ENCODE measurements around the gene APOB.

The APOB gene

DNA sequence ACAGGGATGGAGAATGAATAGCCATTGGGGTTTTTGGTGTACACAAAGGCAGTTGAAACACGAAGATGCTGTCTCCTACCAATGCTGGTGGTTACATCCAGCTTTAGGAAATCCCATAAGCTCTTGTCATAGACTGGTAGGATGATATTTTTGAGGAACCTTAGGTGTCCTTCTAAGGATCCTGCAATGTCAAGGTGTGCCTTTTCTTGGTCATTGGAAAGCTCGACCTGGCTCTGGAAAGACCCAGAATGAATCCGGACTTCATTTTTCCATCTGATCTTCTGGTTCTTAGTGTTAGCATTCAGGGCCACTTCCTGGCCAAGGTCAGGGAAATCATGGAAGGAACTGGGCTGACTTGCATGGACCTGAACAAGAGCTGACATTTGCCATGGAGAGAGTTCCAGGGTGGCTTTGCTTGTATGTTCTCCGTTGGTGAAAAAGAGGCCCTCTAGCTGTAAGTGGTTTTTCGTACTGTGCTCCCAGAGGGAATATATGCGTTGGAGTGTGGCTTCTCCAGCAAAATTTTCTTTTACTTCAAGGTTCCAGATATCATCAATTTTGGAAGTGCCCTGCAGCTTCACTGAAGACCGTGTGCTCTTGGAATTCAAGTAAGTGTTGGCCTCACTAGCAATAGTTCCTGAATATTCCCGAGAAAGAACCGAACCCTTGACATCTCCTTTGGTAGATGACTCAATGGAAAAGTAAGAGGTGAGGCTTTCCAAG, 38.0 kb downstream of the APOB start:
- DNase-seq (ENCODE audit: low read depth, low spot score) = no peak

DNA sequence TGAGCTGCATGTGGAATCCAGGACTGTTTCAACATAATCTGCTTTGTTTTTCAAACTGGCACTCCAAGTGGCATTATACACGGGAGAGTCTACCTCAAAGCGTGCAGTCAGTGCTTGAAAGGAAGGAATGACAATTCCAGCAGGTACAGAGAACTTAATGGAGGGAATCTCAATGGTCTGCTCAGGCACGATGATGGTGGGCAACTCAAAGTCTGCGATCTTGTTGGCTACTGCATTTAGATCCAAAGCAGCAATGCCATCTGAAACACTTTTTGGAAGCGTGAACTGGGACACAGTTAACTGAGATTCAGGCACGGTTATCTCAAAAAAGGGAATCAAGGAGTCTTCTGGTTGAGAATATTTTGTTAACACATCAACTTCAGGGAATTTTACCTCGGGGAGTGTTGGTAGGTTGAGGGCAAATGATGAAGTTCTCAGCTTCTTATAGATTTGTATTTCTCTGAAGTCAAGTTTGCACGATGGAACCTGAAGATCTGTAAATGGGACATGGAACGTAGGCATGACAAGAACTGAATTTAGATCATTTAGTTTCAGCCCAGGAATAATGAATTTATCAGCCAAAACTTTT, 38.7 kb downstream of the APOB start:
- no peak for DNase-seq (ENCODE audit: low read depth, low spot score)

DNA sequence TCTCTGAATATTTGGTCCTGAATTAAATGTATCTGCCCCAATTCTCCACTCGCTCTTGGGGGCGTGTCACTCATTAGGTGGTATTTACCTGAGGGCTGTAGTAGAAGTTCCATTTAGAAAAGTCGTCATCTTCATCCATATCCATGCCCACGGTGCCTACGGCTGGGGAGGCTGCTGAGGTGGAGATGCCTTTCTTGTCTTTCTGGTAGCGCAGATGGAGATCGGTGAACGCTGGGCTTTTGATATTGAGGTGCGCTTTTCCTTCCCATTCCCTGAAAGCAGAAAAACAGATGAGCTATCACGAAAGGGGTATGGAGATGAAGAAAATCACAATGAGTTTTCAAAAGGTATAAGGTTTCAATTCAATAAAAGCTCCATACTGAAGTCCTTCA, 39.7 kb downstream of the APOB start:
- no peak for DNase-seq (ENCODE audit: low read depth, low spot score)

DNA sequence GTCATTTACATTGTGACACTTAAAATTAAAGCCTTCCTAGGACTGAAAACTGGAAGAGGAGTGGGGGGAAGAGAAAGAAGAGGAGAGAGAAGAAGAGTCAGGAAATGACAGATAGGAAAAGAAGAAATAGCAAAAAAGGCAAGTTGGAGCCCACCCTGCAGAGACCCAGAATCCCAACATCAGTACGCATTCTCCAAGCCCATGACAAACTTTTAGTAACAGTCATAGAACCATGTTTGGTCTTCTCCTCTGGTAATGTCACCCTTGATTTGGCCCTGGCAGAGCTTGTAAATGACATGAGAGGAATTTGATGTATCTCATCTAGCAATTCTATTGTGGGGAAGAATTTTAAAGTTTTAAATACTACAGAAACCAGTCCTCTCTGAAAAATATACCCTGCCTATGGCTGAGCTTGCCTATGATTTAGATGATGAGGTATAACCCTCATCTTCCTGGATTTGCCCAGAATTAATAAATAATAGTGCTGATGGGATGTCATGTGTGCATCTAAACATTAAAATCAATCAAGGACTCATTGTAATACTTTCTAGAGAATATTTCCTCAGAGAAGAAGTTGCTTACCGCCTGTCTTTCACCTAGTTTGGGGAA, 40.2 kb downstream of the APOB start:
- no peak for DNase-seq (ENCODE audit: low read depth, low spot score)

- no peak for DNase-seq (ENCODE audit: low read depth, low spot score)
Measured at GRCh38 chr2:21002814-21003192, 41.1 kb downstream of the APOB start.

GRCh38 chr2:21001988-21002813, 41.7 kb downstream of the APOB start:
- no peak for DNase-seq (ENCODE audit: low read depth, low spot score)

DNA sequence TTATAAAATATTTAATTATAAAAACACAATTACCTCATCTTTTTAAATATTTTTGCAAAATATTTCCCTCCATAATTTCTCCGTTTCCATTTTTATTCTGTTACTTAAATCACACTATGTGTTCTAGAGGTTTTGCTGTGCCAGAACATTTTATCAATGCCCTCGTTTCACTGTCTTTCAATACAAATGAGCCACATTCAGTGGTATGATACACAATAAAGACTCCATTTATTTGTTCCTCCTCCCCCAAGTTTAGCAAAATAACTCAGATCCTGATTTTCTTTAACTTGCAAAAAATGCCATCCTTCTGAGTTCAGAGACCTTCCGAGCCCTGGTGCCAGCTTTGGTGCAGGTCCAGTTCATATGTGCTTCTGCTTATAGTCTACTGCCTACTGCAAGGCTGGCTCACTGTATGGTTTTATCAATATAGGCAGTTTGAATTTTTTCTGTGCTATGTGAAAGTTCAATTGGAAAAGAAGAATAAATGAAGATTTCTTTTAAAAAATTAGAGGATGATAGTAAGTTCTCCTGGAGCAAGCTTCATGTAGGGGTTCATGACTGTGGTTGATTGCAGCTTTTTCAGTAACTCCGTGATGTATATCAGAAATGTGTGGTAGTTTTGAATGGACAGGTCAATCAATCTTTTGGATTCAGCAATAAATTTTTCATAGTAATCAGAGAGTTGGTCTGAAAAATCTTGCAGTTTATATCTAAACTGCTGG, 42.5 kb downstream of the APOB start:
- DNase-seq (ENCODE audit: low read depth, low spot score) = no peak

DNA sequence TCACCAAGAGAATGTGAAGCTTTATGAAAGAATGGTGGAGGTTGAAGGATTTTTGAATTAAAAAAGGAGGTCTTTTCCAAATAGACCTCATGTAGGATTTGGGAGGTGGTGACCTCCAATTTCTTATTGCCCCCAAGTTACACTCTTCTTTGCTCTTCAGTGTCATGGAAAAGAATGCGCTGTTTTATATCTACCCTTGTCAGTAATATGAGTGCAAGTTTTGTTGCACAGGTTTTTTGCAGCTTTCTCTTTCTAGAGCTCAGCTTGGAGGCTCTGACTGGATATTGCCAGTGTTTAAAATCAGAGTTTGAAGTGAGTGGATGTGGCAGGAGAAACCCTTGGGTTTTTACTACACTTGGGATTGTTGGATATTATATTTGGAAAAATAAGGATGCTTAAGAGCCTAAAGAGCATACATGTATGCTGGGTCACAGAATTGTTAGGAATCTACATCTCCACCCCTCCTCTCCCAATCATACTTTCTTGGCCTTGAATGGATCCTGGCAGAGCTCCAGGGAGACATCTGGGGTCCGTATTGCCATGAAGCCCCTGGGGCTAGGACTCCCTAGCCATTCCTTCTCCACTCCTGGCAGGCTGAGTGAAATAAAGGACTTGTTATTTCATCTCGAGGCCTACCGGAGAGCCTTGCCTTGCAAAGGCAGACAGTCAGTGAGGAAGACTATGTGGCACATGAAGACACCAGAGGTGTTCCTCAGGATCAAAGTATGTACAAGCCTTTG, 43.8 kb downstream of the APOB start:
- no peak for DNase-seq (ENCODE audit: low read depth, low spot score)

GRCh38 chr2:20998972-20999905, 44.6 kb downstream of the APOB start:
- DNase-seq (ENCODE audit: low read depth, low spot score) = no peak

GRCh38 chr2:20997953-20998722, 45.7 kb downstream of the APOB start:
- DNase-seq (ENCODE audit: low read depth, low spot score) = no peak

- no peak for DNase-seq (ENCODE audit: low read depth, low spot score)
Measured at GRCh38 chr2:20994130-20994529, 49.7 kb downstream of the APOB start.

- no peak for DNase-seq (ENCODE audit: low read depth, low spot score)
Measured at GRCh38 chr2:20992201-20992711, 51.6 kb downstream of the APOB start.

DNA sequence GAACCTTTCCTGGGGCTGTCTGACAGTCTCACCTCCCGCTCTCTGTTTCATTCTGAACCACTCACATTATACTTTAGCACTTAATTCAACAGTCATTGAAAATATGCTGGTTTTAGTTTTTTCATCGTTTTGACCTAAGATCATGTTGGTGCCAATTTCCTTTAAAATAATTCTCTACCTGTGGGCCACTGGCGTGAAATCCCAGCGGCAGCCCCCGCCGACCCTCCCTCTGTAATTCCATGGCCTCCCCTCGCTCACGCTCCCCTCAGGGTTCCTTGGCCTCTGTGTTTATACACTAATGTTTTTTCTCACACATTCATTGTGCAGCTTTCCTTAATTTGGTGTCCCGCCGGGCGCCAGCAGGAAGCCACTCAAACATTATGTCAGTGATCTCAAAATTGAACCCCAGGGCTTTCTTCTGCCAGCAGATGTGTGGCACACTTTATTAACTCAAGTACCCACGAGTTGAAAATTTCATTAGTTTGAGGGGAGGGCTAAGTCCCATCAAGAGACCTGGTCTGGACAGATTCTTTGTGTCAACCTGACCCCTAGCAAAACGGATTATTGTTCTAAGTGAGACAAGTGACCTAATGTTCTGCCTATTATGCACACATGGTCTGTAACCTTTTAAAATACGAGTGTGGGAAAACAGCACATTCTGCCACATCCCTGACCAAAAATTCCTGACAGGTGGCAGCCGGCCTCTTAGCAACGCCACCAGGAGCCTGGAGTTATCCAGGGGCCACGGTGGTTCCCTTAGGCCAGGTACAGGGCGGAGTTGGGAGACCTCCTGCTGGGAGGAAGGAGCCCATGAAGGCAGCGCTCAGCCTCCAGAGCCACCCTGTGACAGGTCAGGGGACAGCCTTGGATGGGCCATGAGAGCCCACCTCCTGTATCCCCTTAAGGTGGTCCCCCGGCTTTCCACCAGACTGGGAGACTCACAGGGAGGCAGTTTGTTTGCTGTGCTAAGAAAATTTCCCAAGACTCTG, 53.1 kb downstream of the APOB start:
- DNase-seq (ENCODE audit: low read depth, low spot score) = no peak

DNA sequence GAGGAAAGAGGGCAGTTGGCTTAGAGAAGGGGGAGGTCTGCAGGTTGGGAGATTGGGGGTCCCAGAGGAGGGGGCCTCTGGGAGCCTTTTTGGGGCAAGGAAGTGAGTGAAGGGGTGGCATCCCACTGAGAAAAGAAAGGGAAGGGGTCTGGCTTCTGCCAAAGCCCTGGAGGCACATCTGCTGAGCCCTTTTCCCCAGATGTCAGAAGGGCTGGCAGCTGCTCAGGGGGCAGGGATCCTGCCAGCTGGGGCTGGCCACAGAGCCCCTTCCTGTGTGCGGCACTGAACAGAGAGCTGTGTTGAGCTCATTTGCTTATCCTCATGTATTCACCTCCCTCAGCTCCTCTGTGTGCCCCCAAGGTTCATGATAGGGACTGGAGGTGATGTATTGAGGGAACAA, 54.5 kb downstream of the APOB start:
- no peak for DNase-seq (ENCODE audit: low read depth, low spot score)

- DNase-seq (ENCODE audit: low read depth, low spot score) = no peak
Measured at GRCh38 chr2:20988905-20989304, 55.0 kb downstream of the APOB start.

GRCh38 chr2:20986024-20986939, 57.6 kb downstream of the APOB start:
- DNase-seq (ENCODE audit: low read depth, low spot score) = no peak

DNA sequence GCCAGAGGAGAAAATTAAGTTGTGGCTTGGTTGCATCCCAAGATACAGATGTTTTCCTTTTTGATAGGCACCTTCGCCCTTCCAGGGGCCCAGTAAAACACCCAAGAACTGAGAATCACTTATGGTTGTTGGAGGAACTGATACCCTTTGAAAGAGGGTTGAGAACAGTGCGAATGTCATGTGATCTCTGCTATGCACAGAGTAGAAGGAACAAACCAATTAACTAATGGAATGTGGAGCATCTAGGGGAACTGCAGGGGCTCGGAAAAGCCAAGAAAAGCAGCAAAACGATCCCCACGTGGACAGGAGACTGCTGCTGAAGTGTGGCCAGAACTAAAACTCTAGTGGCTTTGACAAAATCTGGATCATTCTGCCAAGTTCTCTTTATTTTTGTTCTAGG, 58.8 kb downstream of the APOB start:
- no peak for DNase-seq (ENCODE audit: low read depth, low spot score)
